AG10803 (cell line): Measurements from ENCODE around the gene GALC.

Experiments
- DNase-seq: peaks from one replicate; pipeline ENCODE4 v3.0.0; 2010; ENCODE audit warnings: low read depth
- H3K4me3 ChIP-seq: 2 replicates; pipeline ENCODE4 v1.5.1; 2011; ENCODE audit warnings: mild to moderate bottlenecking, low read length, control low read depth
- CTCF ChIP-seq: conservative IDR thresholded peaks from 2 replicates; pipeline ENCODE4 v1.5.1; 2011; ENCODE audit warnings: mild to moderate bottlenecking, low read length, control low read depth, inconsistent platforms

GALC gene

GRCh38 chr14:87935886-87936285 lies 57.1 kb downstream of the GALC start:
- no peak overlapping the region for H3K4me3 ChIP-seq
- no peak for TF ChIP-seq CTCF
- no peak for DNase-seq

GRCh38 chr14:87935081-87935828 lies 57.7 kb downstream of the GALC start:
- DNase-seq = peak; percentile 57
- TF ChIP-seq CTCF = no peak
- H3K4me3 ChIP-seq = no peak overlapping the region

GRCh38 chr14:87934185-87934584 lies 58.8 kb downstream of the GALC start:
- DNase-seq = no peak
- TF ChIP-seq CTCF = no peak

GRCh38 chr14:87916886-87917275 lies 76.1 kb downstream of the GALC start:
- no peak for TF ChIP-seq CTCF
- H3K4me3 ChIP-seq = no peak overlapping the region
- no peak for DNase-seq

More at GRCh38 chr14:87934185-87934584, 58.8 kb downstream of the GALC start:
- H3K4me3 ChIP-seq = no peak overlapping the region

GRCh38 chr14:87916103-87916885 lies 76.7 kb downstream of the GALC start:
- TF ChIP-seq CTCF = no peak
- no peak overlapping the region for H3K4me3 ChIP-seq
- DNase-seq = no peak

GRCh38 chr14:87908550-87908949 lies 84.4 kb downstream of the GALC start:
- no peak for TF ChIP-seq CTCF
- no peak for DNase-seq
- no peak overlapping the region for H3K4me3 ChIP-seq

GRCh38 chr14:87901652-87902051 lies 91.3 kb downstream of the GALC start:
- no peak for DNase-seq
- TF ChIP-seq CTCF = no peak
- H3K4me3 ChIP-seq = no peak overlapping the region
